Mesendoderm (in vitro differentiated cells): ENCODE results near the gene ZNF679.
"Not testable (repeated sequence)": the region's sequence is repeated elsewhere in the genome, so short reads cannot be mapped to it uniquely, and the experiment has no call there.

ENCODE experiments used
- DNase-seq: peaks from one replicate; pipeline ENCODE4 v3.0.0; 2013
- H2AK5ac ChIP-seq: 2 replicates; pipeline ENCODE4 v1.6.1; 2013; ENCODE audit warnings: low read length, inconsistent platforms
- H2BK120ac ChIP-seq: 2 replicates; pipeline ENCODE4 v1.6.1; 2013; ENCODE audit warnings: low read depth, mild to moderate bottlenecking, low read length, moderate library complexity, mixed read lengths
- H2BK15ac ChIP-seq: replicated peaks from 2 replicates; pipeline ENCODE4 v1.6.1; 2013; ENCODE audit warnings: low read depth, mild to moderate bottlenecking, moderate library complexity
- H2BK5ac ChIP-seq: 2 replicates; pipeline ENCODE4 v1.6.1; 2013; ENCODE audit warnings: low read length, inconsistent platforms
- H3K18ac ChIP-seq: 2 replicates; pipeline ENCODE4 v1.6.1; 2013; ENCODE audit warnings: mild to moderate bottlenecking, low read length, mixed read lengths
- H3K23ac ChIP-seq: one replicate; pipeline ENCODE4 v1.6.1; 2013; ENCODE audit warnings: low read length
- H3K27ac ChIP-seq: 2 replicates; pipeline ENCODE4 v1.5.1; 2013; ENCODE audit warnings: low read depth, mild to moderate bottlenecking, inconsistent platforms, low read length, moderate library complexity
- H3K27me3 ChIP-seq: 2 replicates; pipeline ENCODE4 v1.6.1; 2013; ENCODE audit warnings: low read length, control low read depth, mild to moderate bottlenecking, inconsistent platforms; ENCODE audit not compliant: insufficient read depth, poor library complexity
- H3K36me3 ChIP-seq: 2 replicates; pipeline ENCODE4 v1.6.1; 2013; ENCODE audit warnings: low read length, inconsistent platforms; ENCODE audit not compliant: control insufficient read depth, insufficient read depth
- H3K4ac ChIP-seq: one replicate; pipeline ENCODE4 v1.6.1; 2013; ENCODE audit warnings: low read depth, mild to moderate bottlenecking, low read length, moderate library complexity
- H3K4me1 ChIP-seq: 2 replicates; pipeline ENCODE4 v1.6.1; 2013; ENCODE audit warnings: low read depth, low read length, inconsistent platforms; ENCODE audit not compliant: control insufficient read depth
- H3K4me2 ChIP-seq: 2 replicates; pipeline ENCODE4 v1.6.1; 2013; ENCODE audit warnings: low read length
- H3K4me3 ChIP-seq: 2 replicates; pipeline ENCODE4 v1.5.1; 2013; ENCODE audit warnings: mild to moderate bottlenecking, low read length
- H3K56ac ChIP-seq: one replicate; pipeline ENCODE4 v1.6.1; 2013; ENCODE audit warnings: low read length
- H3K79me1 ChIP-seq: 2 replicates; pipeline ENCODE4 v1.6.1; 2013; ENCODE audit warnings: low read length, inconsistent platforms
- H3K79me2 ChIP-seq: 2 replicates; pipeline ENCODE4 v1.6.1; 2013; ENCODE audit warnings: mild to moderate bottlenecking, low read length; ENCODE audit not compliant: control insufficient read depth, insufficient read depth
- H3K9ac ChIP-seq: 2 replicates; pipeline ENCODE4 v1.6.1; 2013; ENCODE audit warnings: low read length, inconsistent platforms
- H4K5ac ChIP-seq: one replicate; pipeline ENCODE4 v1.6.1; 2013; ENCODE audit warnings: low read length
- H4K8ac ChIP-seq: one replicate; pipeline ENCODE4 v1.6.1; 2013; ENCODE audit warnings: low read depth, mild to moderate bottlenecking, control low read depth, low read length, moderate library complexity
- whole genome bisulfite sequencing: extraction: QIAGEN DNeasy Blood & Tissue Kit; methylation state at CpG from one replicate; pipeline ENCODE4 v1.1.7; 2013; ENCODE audit warnings: low lambda C conversion rate, missing lambda C conversion rate; ENCODE audit not compliant: insufficient coverage; ENCODE audit errors: extremely low coverage; 5-methylcytosine and 5-hydroxymethylcytosine counted together

ZNF679 gene

DNA sequence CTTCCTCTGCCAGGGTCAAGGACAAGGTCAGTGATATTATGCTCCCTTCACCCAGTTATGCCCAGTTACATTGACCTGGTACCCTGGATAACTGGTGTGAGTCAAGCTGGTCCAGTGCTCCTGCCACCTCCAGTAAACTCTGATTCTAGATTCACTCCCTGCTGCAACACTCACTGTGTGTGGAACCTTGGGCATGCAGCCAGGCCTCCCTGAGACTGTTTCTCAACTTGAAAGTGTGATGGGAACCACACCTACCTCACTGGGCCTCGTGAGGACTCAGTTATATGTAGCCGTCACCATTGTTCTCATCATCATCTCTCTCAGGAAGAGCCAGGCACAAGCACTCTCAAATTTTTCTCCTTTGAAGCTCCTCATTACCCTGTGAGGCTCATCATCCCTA, 84.6 kb downstream of the ZNF679 start:
- Histone ChIP-seq H4K8ac (no peak overlapping the region), H2AK5ac (no peak overlapping the region), H3K79me1 (no peaks in the 10 kb centered on the region), H3K27ac (no peak overlapping the region), H3K4me2 (no peak overlapping the region), H2BK5ac (no peak overlapping the region), H3K4me1 (no peaks in the 10 kb centered on the region), H2BK120ac (no peak overlapping the region), H3K9ac (no peak overlapping the region), H3K4ac (no peak overlapping the region), H3K27me3 (no peaks in the 10 kb centered on the region), H3K79me2 (no peaks in the 10 kb centered on the region), H3K18ac (no peak overlapping the region), H3K36me3 (no peaks in the 10 kb centered on the region), H4K5ac (no peak overlapping the region), H3K56ac (no peak overlapping the region), H3K23ac (no peak overlapping the region), H3K4me3 (no peak overlapping the region), H2BK15ac (no peak overlapping the region)
- no peak for DNase-seq
- no CpG with 5 or more reads among the region's 2 CpGs for WGBS

DNA sequence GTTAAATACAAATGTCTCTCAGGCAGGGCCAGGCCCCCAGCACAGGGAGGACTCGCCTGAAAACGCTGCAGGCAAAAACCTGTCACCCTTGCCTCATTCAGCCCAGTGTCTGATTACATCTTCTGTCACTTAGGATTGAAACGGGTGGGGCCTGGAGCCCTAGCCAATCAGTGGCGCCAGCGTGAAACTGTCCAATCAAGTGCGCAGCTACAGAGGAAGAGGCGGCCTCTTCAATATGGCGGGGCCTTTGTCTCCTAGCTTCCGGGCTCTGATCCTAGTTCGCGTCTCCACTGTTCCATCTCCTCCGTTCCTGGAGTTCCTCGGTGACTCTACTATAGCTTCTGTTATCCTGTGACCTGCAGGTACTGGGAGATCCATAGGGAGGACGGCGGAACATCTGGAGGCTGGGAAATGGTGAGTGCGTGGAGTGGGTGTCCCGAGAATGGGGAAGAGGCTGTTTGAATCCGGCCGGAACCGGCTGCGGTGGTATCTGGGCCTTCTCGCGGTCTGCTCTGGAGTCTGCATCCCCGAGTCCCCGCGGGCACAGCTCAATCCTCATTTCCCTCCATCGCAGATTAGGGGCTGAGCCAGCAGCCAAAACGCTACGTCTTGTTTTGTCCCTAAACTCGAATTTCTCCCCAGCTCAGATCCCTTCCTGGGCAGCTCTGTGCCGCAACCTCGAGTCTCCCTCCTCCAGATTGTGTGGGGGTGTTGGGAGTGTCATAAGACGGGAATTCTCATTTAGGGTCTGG, 85.6 kb downstream of the ZNF679 start, which contains the start of gene ZNF736:
TSS of gene ZNF736 (plus strand) at position 222 of the 752 bp plus-strand sequence. CDS start at position 412, 190 bp downstream.
- Histone ChIP-seq H3K27ac (no peak within 1 kb of the TSS), H3K79me2 (no peaks in the 10 kb centered on the region), H4K5ac (no peak within 1 kb of the TSS), H3K79me1 (no peaks in the 10 kb centered on the region), H3K56ac (no peak within 1 kb of the TSS), H3K4me1 (no peaks in the 10 kb centered on the region), H3K9ac (no peak within 1 kb of the TSS), H2BK15ac (no peak within 1 kb of the TSS), H3K4me3 (peak within 1 kb of the TSS; percentile 30), H2BK120ac (no peak within 1 kb of the TSS), H3K23ac (no peak within 1 kb of the TSS), H3K4me2 (no peak within 1 kb of the TSS), H2BK5ac (no peak within 1 kb of the TSS), H3K4ac (no peak within 1 kb of the TSS), H3K27me3 (no peaks in the 10 kb centered on the region), H3K36me3 (no peaks in the 10 kb centered on the region), H4K8ac (no peak within 1 kb of the TSS), H3K18ac (no peak within 1 kb of the TSS), H2AK5ac (no peak within 1 kb of the TSS)
- DNase-seq, result peak; percentile 65
- WGBS, result no CpG with 5 or more reads among the region's 33 CpGs

DNA sequence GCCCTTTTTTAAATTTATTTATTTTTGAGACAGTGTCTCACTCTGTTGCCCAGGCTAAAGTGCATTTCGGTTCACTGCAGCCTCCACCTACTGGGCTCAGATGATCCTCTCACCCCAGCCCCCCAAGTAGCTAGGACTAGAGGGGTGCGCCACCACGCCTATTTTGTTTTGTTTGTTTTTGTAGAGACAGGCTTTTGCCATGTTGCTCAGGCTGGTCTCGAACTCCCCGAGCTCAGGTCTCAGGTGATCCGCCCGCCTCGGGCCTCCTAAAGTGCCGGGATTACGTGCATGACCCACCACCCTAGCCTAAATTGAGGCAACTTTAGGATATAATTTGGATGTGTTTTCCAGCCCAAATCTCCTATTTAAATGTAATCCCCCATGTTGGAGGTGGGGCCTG, 86.3 kb downstream of the ZNF679 start:
- no peak overlapping the region for H3K4me2 ChIP-seq
- no peak overlapping the region for H2BK5ac ChIP-seq
- H3K4me3 ChIP-seq, result no peak overlapping the region
- no peak overlapping the region for H2AK5ac ChIP-seq
- H3K9ac ChIP-seq, result no peak overlapping the region
- no peak overlapping the region for H4K5ac ChIP-seq
- no peak overlapping the region for H2BK15ac ChIP-seq
- no peak overlapping the region for H2BK120ac ChIP-seq
- no peak overlapping the region for H4K8ac ChIP-seq
- H3K27ac ChIP-seq, result no peak overlapping the region
- no peak overlapping the region for H3K23ac ChIP-seq
- WGBS, result no CpG with 5 or more reads among the region's 10 CpGs
- H3K36me3 ChIP-seq, result no peaks in the 10 kb centered on the region
- H3K79me2 ChIP-seq, result no peaks in the 10 kb centered on the region
- H3K4me1 ChIP-seq, result no peaks in the 10 kb centered on the region
- no peak overlapping the region for H3K4ac ChIP-seq
- no peaks in the 10 kb centered on the region for H3K27me3 ChIP-seq
- DNase-seq, result no peak
- H3K18ac ChIP-seq, result no peak overlapping the region
- H3K56ac ChIP-seq, result no peak overlapping the region
- no peaks in the 10 kb centered on the region for H3K79me1 ChIP-seq

DNA sequence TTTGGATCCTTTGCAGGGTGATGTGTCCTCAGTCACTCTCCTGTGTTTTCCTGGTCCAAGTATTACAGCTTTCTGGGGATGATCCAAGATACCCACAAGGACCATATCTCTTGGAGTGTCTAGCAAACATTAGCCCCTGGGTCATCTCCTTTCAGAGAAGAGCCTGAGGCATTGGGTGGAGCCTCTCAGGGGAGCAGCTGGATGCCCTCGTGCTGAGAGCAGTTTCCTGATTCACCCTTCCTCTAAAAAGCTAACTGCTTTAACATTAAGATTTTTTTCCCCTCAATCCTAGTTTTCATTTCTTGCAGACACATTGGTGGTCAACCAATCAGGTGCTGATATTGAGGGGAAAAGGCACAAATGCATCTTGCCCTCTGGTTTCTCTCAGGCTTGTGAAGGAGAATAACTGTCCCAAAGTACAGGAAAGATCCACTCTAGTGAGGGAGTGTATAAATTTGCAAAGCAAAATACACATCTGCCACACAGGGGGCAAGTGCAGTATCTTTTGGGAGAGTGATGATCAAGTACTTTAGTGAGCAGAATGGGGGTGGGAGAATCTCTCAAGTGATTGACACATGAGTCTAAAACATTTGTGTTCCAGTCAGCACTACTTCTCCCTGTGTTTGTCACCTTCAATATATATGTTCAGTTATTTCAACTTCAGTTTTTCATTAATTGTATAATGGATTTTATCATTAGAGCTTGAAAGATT, 87.9 kb downstream of the ZNF679 start:
- not testable (repeated sequence) for H3K4me1 ChIP-seq, H3K4ac ChIP-seq, H3K9ac ChIP-seq, H3K56ac ChIP-seq, H2AK5ac ChIP-seq, H3K79me2 ChIP-seq, H2BK120ac ChIP-seq, H2BK15ac ChIP-seq, H3K79me1 ChIP-seq, H3K4me3 ChIP-seq, H3K23ac ChIP-seq, H3K18ac ChIP-seq, DNase-seq, H4K8ac ChIP-seq, H3K27ac ChIP-seq, H3K36me3 ChIP-seq, H4K5ac ChIP-seq, H3K4me2 ChIP-seq, H3K27me3 ChIP-seq, H2BK5ac ChIP-seq
- WGBS, result no CpG with 5 or more reads among the region's 1 CpG
